B cell (primary cell): ENCODE data around the gene RBMS3. TPM values are rescaled to one million over a fixed set of nuclear protein-coding genes. Genes with fewer than 3 reads are reported as not detected.

Source experiments
- ATAC-seq: fragments of 200-7000 bp; cut with Tn5 transposase; one replicate; pipeline ENCODE4 v1.10.0; 2021; ENCODE audit warnings: low read depth, mild to moderate bottlenecking, moderate number of reproducible peaks, moderate library complexity
- CTCF ChIA-PET: fragments of 350-600 bp; sonication (Branson Sonifier 250); formaldehyde crosslinking; loops from one replicate; lab custom pipeline; 2021; ENCODE audit warnings: antibody characterized with exemption, inconsistent platforms; lab: Charles Lee
- POLR2A ChIA-PET: fragments of 350-600 bp; sonication (Branson Sonifier 250); formaldehyde crosslinking; loops from one replicate; lab custom pipeline; 2021; ENCODE audit warnings: antibody characterized with exemption; lab: Charles Lee
- DNase-seq: peaks from one replicate; pipeline ENCODE4 v3.0.0; 2013
- H2AFZ ChIP-seq: 2 replicates; pipeline ENCODE4 v1.6.1; 2012; ENCODE audit warnings: mild to moderate bottlenecking, low read depth, low read length; ENCODE audit not compliant: insufficient read depth, poor library complexity, severe bottlenecking
- H3K27ac ChIP-seq, 2 donors: 1 replicate in 1 of 2; 2 replicates in 1 of 2; pipeline ENCODE4 v1.5.1; 2012 to 2013; ENCODE audit warnings: low read length in 2 of 2, mild to moderate bottlenecking in 2 of 2, moderate library complexity in 1 of 2
- H3K27me3 ChIP-seq, 4 experiments: fragments of 200-600 bp in 1 of 4; sonication (generic) in 1 of 4; replicated peaks in 1 of 4; 1 replicate in 2 of 4; 2 replicates in 2 of 4; pipeline versions ENCODE4 v1.6.1 to v1.7.0; 2013 to 2016; ENCODE audit warnings: low read length in 3 of 4, mild to moderate bottlenecking in 2 of 4, mixed read lengths in 1 of 4, moderate library complexity in 1 of 4; ENCODE audit not compliant: insufficient read depth in 4 of 4, control insufficient read depth in 3 of 4; ENCODE audit errors: control extremely low read depth in 1 of 4
- H3K36me3 ChIP-seq, 2 experiments: replicated peaks in 1 of 2; 1 replicate in 1 of 2; 2 replicates in 1 of 2; pipeline versions ENCODE4 v1.6.1 to v1.7.1; 2013; ENCODE audit warnings: low read length in 1 of 2; ENCODE audit not compliant: insufficient read depth in 2 of 2, control insufficient read depth in 1 of 2; ENCODE audit errors: control extremely low read depth in 1 of 2, extremely low read depth in 1 of 2
- H3K4me1 ChIP-seq, 2 donors: fragments of 200-600 bp in 1 of 2; sonication (generic) in 1 of 2; 1 replicate in 1 of 2; 2 replicates in 1 of 2; pipeline versions ENCODE4 v1.5.1 to v1.6.1; 2013 to 2017; ENCODE audit warnings: low read length in 2 of 2; ENCODE audit not compliant: control insufficient read depth in 2 of 2, insufficient read depth in 2 of 2
- H3K4me2 ChIP-seq: replicated peaks from 2 replicates; pipeline ENCODE3; 2012; ENCODE audit warnings: mild to moderate bottlenecking, low read depth, low read length; ENCODE audit not compliant: poor library complexity, severe bottlenecking
- H3K4me3 ChIP-seq, 5 experiments: fragments of 200-600 bp in 1 of 5; sonication (generic) in 1 of 5; 1 replicate in 3 of 5; 2 replicates in 2 of 5; pipeline versions ENCODE4 v1.5.1 to v1.7.0; 2011 to 2016; ENCODE audit warnings: low read length in 4 of 5, mild to moderate bottlenecking in 4 of 5, low read depth in 2 of 5, control low read depth in 1 of 5, moderate library complexity in 1 of 5; ENCODE audit not compliant: insufficient read depth in 1 of 5; ENCODE audit errors: control extremely low read depth in 1 of 5, extremely low read depth in 1 of 5
- H3K79me2 ChIP-seq: fragments of 200-600 bp; sonication (generic); one replicate; pipeline ENCODE4 v1.6.0; 2016; ENCODE audit warnings: low read length; ENCODE audit not compliant: control insufficient read depth, insufficient read depth
- H3K9ac ChIP-seq: fragments of 200-600 bp; sonication (generic); 2 replicates; pipeline ENCODE4 v1.6.1; 2017; ENCODE audit warnings: mild to moderate bottlenecking, low read length, moderate library complexity
- H3K9me3 ChIP-seq, 3 donors: one replicate each; pipeline versions ENCODE4 v1.6.1 to v1.7.1; 2013; ENCODE audit warnings: low read length in 2 of 3; ENCODE audit not compliant: control insufficient read depth in 2 of 3, insufficient read depth in 1 of 3; ENCODE audit errors: control extremely low read depth in 1 of 3
- H4K20me1 ChIP-seq: 2 replicates; pipeline ENCODE4 v1.6.0; 2012; ENCODE audit warnings: mild to moderate bottlenecking, low read length; ENCODE audit not compliant: insufficient read depth, control insufficient read depth, poor library complexity, severe bottlenecking
- H3K27ac Mint-ChIP-seq: one replicate; pipeline ENCODE4 v1.8.0; 2021; ENCODE audit warnings: mixed read lengths
- H3K27me3 Mint-ChIP-seq: one replicate; pipeline ENCODE4 v1.8.0; 2021; ENCODE audit warnings: mixed read lengths
- H3K4me1 Mint-ChIP-seq: one replicate; pipeline ENCODE4 v1.8.0; 2021; ENCODE audit warnings: mixed read lengths
- H3K4me3 Mint-ChIP-seq: one replicate; pipeline ENCODE4 v1.8.0; 2021; ENCODE audit warnings: mixed read lengths
- H3K9me3 Mint-ChIP-seq: one replicate; pipeline ENCODE4 v1.8.0; 2022; ENCODE audit warnings: mixed read lengths; ENCODE audit not compliant: insufficient read depth
- EZH2 ChIP-seq: IDR thresholded peaks from 2 replicates; pipeline ENCODE4 v1.6.1; 2012; ENCODE audit warnings: borderline replicate concordance, low read depth, mild to moderate bottlenecking, moderate library complexity, low read length; ENCODE audit not compliant: insufficient read depth, poor library complexity, severe bottlenecking
- WGBS: methylation state at CpG from one replicate; pipeline ENCODE4 v1.1.5; 2013; ENCODE audit warnings: missing lambda C conversion rate; ENCODE audit not compliant: insufficient coverage; 5-methylcytosine and 5-hydroxymethylcytosine counted together
- intact Hi-C: fragments of 100-400 bp; cut with micrococcal nuclease; formaldehyde crosslinking; loops from one replicate; pipeline ENCODE4 v1.10.0; 2022
- polyA plus RNA-seq: library from polyadenylated mRNA; depleted of rRNA; stranded (reverse); fragments of >200 nt; gene quantifications from 2 replicates; pipeline ENCODE4 v1.2.3, GENCODE V29; 2012
- total RNA-seq, 2 donors: library from RNA; stranded (reverse); fragments of 120-200 nt in 1 of 2; gene quantifications; 1 replicate in 1 of 2; 2 replicates in 1 of 2; pipeline versions ENCODE4 v1.2.3 to v1.2.4, GENCODE V29; 2013 to 2022
- TF ChIP-seq, protein P1 (sequence below): fragments of 200-600 bp; IDR thresholded peaks from one replicate; pipeline ENCODE4 v1.8.0; 2022; ENCODE audit warnings: antibody characterized with exemption, mild to moderate bottlenecking

Gene RBMS3
- total and polyA plus RNA-seq, 2 donors (not counting 1 experiment from before 2014, with no cell fraction given): not detected

DNA sequence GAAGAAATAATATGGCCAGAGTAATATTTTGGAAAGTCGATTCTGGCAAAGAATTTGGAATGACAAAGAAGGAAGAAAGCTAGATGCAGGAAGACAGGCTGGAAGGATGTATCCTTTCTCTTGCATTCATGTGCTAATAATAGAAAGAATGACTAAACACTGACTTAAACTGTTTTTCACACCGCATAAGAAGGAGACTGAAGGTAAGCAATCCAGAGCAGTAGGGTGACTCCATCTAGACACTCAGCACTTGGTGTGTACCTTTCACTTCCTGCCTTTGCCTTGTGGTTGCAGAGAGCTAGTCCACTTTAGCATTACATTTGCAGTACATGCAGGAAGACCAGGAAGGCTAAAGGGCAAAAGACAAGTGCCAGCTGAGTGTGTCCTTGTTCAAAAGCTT, 234.6 kb downstream of the RBMS3 start:
- H3K36me3 ChIP-seq: no peaks in the 10 kb centered on the region
- no peaks in the 10 kb centered on the region for H4K20me1 ChIP-seq
- 50% methylated on average over 1 of the region's 2 CpGs for WGBS
- Mint-ChIP-seq H3K9me3 (no peaks in the 10 kb centered on the region), H3K4me1 (peaks cover 4% of the 10 kb centered on the region), H3K4me3 (no peak overlapping the region), H3K27me3 (no peaks in the 10 kb centered on the region), H3K27ac (no peak overlapping the region)
- no peak overlapping the region for H3K9ac ChIP-seq
- intact Hi-C loops: no loop called here
- no peak overlapping the region for H2AFZ ChIP-seq
- ChIA-PET CTCF (no interaction called here), POLR2A (no interaction called here)
- DNase-seq (no peak), ATAC-seq (no peak)
- no peak overlapping the region for H3K27ac ChIP-seq
- H3K4me3 ChIP-seq: no peak overlapping the region
- H3K4me1 ChIP-seq: no peaks in the 10 kb centered on the region
- no peaks in the 10 kb centered on the region for H3K79me2 ChIP-seq
- peaks cover 0 to 2% (median 0%) of the 10 kb centered on the region in 4 experiments for H3K27me3 ChIP-seq
- TF ChIP-seq EZH2: no peak
- TF ChIP-seq, protein P1, sequence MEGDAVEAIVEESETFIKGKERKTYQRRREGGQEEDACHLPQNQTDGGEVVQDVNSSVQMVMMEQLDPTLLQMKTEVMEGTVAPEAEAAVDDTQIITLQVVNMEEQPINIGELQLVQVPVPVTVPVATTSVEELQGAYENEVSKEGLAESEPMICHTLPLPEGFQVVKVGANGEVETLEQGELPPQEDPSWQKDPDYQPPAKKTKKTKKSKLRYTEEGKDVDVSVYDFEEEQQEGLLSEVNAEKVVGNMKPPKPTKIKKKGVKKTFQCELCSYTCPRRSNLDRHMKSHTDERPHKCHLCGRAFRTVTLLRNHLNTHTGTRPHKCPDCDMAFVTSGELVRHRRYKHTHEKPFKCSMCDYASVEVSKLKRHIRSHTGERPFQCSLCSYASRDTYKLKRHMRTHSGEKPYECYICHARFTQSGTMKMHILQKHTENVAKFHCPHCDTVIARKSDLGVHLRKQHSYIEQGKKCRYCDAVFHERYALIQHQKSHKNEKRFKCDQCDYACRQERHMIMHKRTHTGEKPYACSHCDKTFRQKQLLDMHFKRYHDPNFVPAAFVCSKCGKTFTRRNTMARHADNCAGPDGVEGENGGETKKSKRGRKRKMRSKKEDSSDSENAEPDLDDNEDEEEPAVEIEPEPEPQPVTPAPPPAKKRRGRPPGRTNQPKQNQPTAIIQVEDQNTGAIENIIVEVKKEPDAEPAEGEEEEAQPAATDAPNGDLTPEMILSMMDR: no peak
- no peak overlapping the region for H3K4me2 ChIP-seq
- no peaks in the 10 kb centered on the region for H3K9me3 ChIP-seq

DNA sequence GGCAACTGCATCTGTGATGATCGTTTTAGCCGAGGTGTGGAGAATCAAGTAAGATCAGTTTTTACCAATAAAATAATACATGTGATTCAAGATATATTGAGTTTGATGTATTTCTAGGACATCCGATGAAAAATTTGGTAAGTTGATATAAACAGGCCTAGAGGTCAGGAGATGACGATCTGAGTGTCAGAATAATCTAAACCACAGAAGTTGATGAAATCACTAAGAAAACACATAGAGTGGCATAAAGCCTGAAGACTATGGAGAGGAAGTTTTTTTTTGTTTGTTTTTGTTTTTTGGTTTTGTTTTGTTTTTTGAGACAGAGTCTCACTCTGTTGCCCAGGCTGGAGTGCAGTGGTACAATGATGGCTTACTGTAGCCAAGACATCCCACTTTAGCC, 235.3 kb downstream of the RBMS3 start:
- ChIA-PET POLR2A (no interaction called here), CTCF (no interaction called here)
- DNase-seq (no peak), ATAC-seq (no peak)
- Histone ChIP-seq H3K4me2 (no peak overlapping the region), H4K20me1 (no peaks in the 10 kb centered on the region), H3K79me2 (no peaks in the 10 kb centered on the region), H3K36me3 (no peaks in the 10 kb centered on the region), H3K4me3 (no peak overlapping the region), H3K9me3 (no peaks in the 10 kb centered on the region), H3K9ac (no peak overlapping the region), H3K27ac (no peak overlapping the region), H2AFZ (no peak overlapping the region), H3K4me1 (no peaks in the 10 kb centered on the region), H3K27me3 (peaks cover 0 to 2% (median 0%) of the 10 kb centered on the region in 4 experiments)
- intact Hi-C loops: no loop called here
- no peaks in the 10 kb centered on the region for H3K27me3 Mint-ChIP-seq
- WGBS: 100% methylated on average over 2 of the region's 4 CpGs
- no peak overlapping the region for H3K27ac Mint-ChIP-seq
- H3K4me1 Mint-ChIP-seq: peaks cover 4% of the 10 kb centered on the region
- no peaks in the 10 kb centered on the region for H3K9me3 Mint-ChIP-seq
- no peak overlapping the region for H3K4me3 Mint-ChIP-seq
- TF ChIP-seq, protein P1: no peak
- TF ChIP-seq EZH2: no peak
